ENCODE results near the gene NRCAM. TPM values are rescaled to one million over a fixed set of nuclear protein-coding genes. Genes with fewer than 3 reads are reported as not detected.

The NRCAM gene
- total RNA-seq, 1 donor from 2014 or later: 9.5 TPM

DNA sequence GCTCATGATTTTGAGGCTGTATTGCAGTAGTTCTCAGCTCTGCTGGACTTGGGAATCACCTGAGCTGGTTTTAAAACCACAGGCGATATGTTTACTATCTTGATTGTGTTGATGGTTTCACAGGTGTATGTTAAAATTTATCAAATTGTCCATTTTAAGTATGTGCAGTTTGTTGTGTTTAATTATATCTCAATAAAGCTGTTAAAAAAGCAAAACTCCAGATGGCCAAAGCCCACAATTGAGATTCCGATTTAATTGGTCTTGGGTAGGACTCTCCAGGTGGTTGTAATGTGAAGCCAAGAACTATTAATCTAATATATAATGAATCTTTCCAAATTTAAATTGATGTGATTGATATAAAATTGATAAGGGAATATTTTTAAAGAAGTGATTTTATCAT, 48.6 kb downstream of the NRCAM start:
- no peak for DNase-seq (ENCODE audit: low spot score)
- Mint-ChIP-seq H3K4me1 (ENCODE audit: low read depth) (peaks cover 25% of the 10 kb centered on the region), H3K36me3 (ENCODE audit: low read depth) (no peaks in the 10 kb centered on the region), H3K27ac (ENCODE audit: unreplicated experiment) (no peak overlapping the region), H3K4me3 (ENCODE audit: unreplicated experiment) (no peak overlapping the region), H3K27me3 (ENCODE audit: low read depth) (no peaks in the 10 kb centered on the region), H3K9me3 (ENCODE audit: low read depth) (no peaks in the 10 kb centered on the region)
- TF ChIP-seq, protein P1, sequence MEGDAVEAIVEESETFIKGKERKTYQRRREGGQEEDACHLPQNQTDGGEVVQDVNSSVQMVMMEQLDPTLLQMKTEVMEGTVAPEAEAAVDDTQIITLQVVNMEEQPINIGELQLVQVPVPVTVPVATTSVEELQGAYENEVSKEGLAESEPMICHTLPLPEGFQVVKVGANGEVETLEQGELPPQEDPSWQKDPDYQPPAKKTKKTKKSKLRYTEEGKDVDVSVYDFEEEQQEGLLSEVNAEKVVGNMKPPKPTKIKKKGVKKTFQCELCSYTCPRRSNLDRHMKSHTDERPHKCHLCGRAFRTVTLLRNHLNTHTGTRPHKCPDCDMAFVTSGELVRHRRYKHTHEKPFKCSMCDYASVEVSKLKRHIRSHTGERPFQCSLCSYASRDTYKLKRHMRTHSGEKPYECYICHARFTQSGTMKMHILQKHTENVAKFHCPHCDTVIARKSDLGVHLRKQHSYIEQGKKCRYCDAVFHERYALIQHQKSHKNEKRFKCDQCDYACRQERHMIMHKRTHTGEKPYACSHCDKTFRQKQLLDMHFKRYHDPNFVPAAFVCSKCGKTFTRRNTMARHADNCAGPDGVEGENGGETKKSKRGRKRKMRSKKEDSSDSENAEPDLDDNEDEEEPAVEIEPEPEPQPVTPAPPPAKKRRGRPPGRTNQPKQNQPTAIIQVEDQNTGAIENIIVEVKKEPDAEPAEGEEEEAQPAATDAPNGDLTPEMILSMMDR (IDR thresholded peaks at IDR 0.05): no peak

DNA sequence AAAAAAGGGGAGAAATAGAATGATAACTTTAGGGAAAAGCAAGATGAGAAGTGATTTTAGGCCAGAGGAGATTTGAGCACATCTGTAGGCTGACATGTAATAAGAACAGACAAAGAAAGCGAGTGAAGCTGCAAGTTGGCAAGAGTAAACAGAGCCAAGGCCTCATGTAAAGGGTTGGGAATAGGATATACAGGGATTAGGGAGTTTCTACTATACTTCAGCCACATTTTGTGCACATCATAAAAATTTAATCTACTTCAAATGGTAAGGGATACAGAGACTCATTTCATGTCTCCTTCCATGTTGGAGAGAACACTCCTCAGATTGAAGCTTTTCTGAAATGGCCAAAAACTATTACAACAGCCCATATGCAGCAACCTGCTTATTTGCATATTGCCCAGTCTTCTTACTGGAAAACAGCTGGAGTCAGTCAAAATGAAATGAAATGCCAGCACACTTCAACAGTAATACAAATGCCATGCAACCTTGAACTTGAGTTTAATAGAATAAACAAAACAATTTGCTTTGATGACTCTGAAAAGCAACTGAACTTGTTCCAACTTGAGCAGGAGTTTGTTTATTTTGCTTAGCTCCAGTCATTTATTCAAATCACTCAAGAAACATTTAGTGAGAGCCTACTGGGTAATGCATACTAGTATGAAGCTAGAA, 49.9 kb downstream of the NRCAM start:
- Mint-ChIP-seq H3K36me3 (ENCODE audit: low read depth) (no peaks in the 10 kb centered on the region), H3K4me1 (ENCODE audit: low read depth) (peaks cover 28% of the 10 kb centered on the region), H3K27ac (ENCODE audit: unreplicated experiment) (no peak overlapping the region), H3K4me3 (ENCODE audit: unreplicated experiment) (no peak overlapping the region), H3K27me3 (ENCODE audit: low read depth) (no peaks in the 10 kb centered on the region), H3K9me3 (ENCODE audit: low read depth) (no peaks in the 10 kb centered on the region)
- no peak for DNase-seq (ENCODE audit: low spot score)
- TF ChIP-seq, protein P1 (IDR thresholded peaks at IDR 0.05): no peak

- no peak overlapping the region for H3K27ac Mint-ChIP-seq (ENCODE audit: unreplicated experiment)
- peaks cover 28% of the 10 kb centered on the region for H3K4me1 Mint-ChIP-seq (ENCODE audit: low read depth)
- H3K27me3 Mint-ChIP-seq (ENCODE audit: low read depth): no peaks in the 10 kb centered on the region
- H3K9me3 Mint-ChIP-seq (ENCODE audit: low read depth): no peaks in the 10 kb centered on the region
- TF ChIP-seq, protein P1 (IDR thresholded peaks at IDR 0.05): no peak
- H3K4me3 Mint-ChIP-seq (ENCODE audit: unreplicated experiment): no peak overlapping the region
- no peaks in the 10 kb centered on the region for H3K36me3 Mint-ChIP-seq (ENCODE audit: low read depth)
- DNase-seq (ENCODE audit: low spot score): no peak
Measured at GRCh38 chr7:108404509-108405420, 51.5 kb downstream of the NRCAM start.

DNA sequence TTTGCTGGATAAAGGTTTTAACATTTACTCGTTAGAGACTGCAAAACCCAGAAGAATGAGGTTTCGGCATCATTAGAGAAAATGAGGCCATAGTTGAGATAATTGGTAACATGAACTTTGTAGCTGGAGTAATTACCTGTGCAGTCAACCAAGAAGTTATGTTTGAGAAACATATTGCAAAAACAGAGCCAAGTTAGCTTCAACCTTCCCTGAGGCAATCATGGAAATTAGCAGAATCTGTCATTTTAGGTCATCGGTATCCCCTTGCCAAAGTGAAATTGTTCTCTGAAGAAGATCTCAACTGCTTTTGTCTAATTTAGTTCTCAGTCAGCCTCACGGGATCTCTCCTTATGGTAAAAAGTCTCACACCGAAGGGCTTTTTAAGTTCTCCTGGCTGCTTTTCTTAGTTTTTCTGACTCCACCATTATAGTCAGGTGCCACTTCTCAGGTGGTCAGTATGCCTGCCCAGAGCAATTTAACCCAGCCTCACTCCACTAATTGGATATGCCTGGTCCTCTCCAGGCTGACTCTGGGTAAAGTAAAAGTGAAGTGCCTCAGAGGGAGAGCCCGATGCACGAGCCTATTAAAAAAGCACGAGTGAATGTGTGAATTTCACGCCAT, 52.5 kb downstream of the NRCAM start:
- peaks cover 26% of the 10 kb centered on the region for H3K4me1 Mint-ChIP-seq (ENCODE audit: low read depth)
- H3K27ac Mint-ChIP-seq (ENCODE audit: unreplicated experiment): no peak overlapping the region
- TF ChIP-seq, protein P1 (IDR thresholded peaks at IDR 0.05): no peak
- H3K4me3 Mint-ChIP-seq (ENCODE audit: unreplicated experiment): no peak overlapping the region
- no peaks in the 10 kb centered on the region for H3K27me3 Mint-ChIP-seq (ENCODE audit: low read depth)
- no peaks in the 10 kb centered on the region for H3K9me3 Mint-ChIP-seq (ENCODE audit: low read depth)
- H3K36me3 Mint-ChIP-seq (ENCODE audit: low read depth): no peaks in the 10 kb centered on the region
- DNase-seq (ENCODE audit: low spot score): no peak

GRCh38 chr7:108402865-108403264, 53.4 kb downstream of the NRCAM start:
- Mint-ChIP-seq H3K27ac (ENCODE audit: unreplicated experiment) (peak overlapping the region; percentile 23), H3K9me3 (ENCODE audit: low read depth) (no peaks in the 10 kb centered on the region), H3K36me3 (ENCODE audit: low read depth) (no peaks in the 10 kb centered on the region), H3K4me3 (ENCODE audit: unreplicated experiment) (no peak overlapping the region), H3K27me3 (ENCODE audit: low read depth) (peaks cover 7% of the 10 kb centered on the region), H3K4me1 (ENCODE audit: low read depth) (peaks cover 24% of the 10 kb centered on the region)
- TF ChIP-seq, protein P1 (IDR thresholded peaks at IDR 0.05): no peak
- DNase-seq (ENCODE audit: low spot score): no peak
